Activated T-helper 1 cell treated with anti-CD3 and anti-CD28 coated beads, Interleukin-2, amount 50 U/mL, for 16 hours (primary cell): ENCODE results near the gene TLR6.

Source experiments
- DNase-seq, 2 donors: peaks; one replicate each; pipeline ENCODE4 v3.0.0-alpha.2; 2020; ENCODE audit warnings: low read depth in 1 of 2, low spot score in 1 of 2

The TLR6 gene

DNA sequence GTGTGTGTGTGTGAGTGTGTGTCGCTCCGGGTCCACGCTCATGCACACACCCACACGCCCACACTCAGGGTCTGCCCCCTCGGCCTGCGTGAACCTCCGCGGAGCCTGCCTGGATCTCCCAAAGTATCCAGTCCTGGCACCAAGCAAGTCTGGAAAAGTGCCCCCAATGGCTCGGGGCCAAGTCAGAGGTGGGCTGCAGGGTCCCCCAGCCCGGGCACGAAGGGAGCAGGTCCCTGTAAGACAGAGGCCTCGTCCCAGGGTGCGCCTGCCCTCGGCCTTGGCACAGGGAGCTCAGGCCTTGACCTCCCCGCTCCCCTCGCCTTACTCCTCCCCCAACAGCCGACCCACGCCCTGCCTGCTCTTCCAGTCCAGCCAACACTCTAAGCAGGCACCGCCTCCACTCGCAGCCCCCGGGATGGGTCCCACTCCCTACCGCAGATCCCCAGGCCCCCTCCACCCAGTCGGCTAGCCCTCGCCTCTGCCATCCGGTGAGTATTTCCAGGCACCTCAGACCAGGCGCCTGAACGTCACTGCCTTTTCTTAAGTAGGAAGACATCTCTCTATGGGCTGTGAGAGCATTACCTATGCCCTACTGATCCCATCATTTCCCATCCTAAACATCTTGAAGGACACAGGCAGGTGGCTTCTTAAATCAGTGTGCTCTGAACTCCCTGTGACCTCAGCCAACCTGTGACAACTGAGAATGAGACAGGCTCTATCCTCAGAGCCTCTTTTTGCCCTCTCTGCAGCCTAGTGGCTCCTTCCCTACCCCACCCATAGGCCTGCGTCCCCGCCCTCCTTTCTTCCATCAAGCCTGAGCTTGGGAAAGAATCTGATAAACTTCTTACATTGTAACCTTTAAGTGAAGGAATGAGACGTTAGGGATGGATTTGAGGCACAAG is 11.7 kb upstream of the TLR6 start:
- no peak for DNase-seq

DNA sequence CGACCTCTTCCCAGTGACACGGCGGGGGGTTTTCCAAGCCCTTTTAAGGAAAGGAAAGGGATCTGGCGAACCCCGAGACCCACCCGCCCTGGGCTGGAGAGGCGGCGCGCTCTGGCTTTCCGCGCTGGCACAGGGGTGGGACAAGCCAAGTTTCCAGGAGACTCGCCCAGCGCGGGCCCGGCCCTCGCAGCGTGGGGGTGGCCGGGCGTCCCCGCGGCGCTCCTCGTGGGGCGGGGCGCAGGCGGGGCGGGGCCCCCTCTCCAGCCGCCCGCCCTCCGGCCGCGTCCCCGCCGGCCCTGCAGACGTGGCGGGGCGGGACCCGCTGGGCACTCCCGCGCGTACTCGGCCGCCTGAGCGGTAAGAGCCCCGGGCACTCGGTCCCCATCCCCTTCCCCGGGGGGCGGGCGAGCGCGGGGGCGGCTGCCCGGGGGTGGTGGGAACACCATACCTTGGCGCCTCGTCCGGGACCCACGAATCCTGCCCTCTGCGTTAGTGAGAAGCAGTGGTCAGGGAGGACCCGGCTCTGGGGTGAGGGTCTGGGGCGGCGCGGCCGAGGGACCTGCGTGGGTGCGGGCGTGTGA is 11.0 kb upstream of the TLR6 start, which contains the start of gene FAM114A1:
Gene FAM114A1 (plus strand): TSS at position 329 of the 581 bp plus-strand sequence. CDS start 10,273 bp downstream, outside the sequence.
- no peak for DNase-seq

DNA sequence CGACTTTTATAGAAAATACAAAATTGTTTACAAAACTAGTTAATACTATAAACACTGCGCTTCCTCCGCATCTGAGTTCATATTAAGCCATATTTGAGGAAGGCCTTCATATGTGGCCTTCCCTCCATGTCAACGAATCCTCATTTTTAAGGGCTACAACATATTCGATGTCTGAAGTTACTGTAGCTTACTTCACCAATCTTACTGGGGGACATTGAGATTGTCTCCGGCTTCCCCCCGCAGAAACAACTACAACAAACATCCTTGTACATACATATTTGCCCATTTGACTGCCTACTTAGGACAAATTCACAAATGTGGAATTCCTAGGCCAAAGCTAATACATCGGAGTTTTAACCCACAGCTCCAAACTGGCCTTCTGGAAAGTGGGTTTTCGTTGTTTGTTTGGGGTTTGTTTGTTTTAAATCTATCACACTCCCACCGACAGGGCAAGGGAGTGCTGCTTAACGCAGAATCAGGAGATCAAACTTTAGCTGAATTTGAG is 10.4 kb upstream of the TLR6 start:
- DNase-seq, result no peak

DNA sequence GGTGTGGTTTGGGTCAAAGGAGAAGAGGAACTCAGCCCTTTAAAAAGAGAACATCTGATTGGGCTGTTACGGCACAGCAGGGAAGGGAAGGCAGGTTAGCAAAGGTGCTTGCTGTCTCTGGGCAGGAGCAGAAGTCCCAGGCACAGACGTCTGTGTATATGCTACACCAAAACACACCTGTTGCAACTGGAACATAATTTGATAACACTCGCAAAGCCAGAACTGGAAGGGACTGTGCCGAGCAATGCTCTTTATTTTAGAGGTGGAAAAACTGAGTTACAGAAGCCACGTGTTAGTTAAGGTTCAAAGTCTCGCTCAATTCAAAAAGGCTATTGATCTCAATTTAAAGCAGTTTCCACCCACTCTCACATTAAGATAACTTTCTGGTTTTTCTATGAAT is 8.8 kb upstream of the TLR6 start:
- no peak for DNase-seq

DNA sequence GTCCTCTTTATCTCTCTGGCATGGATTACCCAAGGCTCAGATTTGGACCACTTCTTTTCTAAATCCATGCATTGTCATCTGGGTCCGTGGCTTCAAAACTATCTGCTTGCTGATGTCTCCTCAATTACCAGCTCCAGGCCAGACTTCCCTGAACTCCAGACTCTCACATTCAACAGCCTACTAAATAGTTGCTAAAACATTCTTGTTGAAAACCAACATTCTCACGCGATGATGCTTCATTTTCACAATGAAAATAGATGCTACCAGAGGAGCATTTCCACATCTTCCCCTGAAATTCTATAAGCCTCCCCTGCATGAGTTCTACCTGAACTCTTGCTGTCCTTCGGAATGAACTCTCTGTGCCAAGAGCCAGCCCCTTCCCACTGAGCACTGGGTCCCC is 5.2 kb upstream of the TLR6 start:
- no peak for DNase-seq

- peak; percentile 30 to 34 for DNase-seq
Measured at GRCh38 chr4:38860788-38861424, 4.3 kb upstream of the TLR6 start.

DNA sequence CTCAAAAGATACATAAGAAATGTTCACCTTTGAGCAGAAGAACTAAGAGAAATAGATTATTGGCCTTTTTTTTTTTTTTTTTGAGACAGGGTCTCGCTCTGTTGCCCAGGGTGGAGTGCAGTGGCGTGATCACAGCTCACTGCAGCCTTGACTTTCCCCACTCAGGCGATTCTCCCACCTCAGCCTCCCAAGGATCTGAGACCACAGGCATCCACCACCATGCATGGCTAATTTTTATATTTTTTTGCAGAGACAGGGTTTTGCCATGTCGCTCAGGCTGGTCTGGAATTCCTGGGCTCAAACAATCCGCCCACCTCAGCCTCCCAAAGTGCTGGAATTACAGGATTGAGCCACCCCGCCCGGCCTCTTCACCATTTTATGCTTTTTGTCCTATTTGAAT is 2.9 kb upstream of the TLR6 start:
- no peak for DNase-seq

DNA sequence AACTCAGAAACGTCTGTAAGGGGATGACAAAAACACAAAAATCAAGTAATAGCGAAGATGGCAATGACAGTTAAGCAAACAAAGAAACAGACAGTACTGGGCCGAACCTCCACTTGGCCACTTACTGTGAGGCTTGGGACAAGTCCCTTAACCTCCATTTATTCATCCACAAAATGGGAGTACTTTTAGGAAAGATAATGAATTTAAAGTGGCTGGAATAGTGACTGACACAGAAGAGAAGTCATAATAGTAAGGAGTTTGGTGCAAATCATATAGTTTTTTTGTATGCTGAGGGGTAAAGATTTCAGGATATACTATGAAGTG is 1.4 kb upstream of the TLR6 start:
- no peak for DNase-seq

GRCh38 chr4:38857354-38858096 is 908 bp upstream of the TLR6 start:
- DNase-seq, result no peak

DNA sequence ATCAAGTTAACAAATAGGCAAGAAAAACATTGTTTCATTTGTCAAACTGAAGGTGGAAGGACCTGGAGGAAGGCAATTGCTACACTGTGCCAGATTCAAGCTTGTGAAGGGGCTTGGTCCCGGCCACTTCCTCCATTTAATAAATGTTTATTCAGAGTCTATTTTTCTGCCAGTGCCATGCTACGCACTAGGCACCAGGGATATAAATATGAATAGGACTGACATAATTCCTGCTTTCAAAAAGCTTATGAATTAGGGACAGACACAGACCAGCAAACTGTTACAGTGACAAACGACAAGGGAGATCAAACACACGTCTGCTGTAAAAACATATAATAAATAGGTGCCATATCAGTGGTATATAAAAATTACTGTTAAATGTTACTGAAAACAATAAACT is 571 bp downstream of the TLR6 start:
- no peak for DNase-seq

DNA sequence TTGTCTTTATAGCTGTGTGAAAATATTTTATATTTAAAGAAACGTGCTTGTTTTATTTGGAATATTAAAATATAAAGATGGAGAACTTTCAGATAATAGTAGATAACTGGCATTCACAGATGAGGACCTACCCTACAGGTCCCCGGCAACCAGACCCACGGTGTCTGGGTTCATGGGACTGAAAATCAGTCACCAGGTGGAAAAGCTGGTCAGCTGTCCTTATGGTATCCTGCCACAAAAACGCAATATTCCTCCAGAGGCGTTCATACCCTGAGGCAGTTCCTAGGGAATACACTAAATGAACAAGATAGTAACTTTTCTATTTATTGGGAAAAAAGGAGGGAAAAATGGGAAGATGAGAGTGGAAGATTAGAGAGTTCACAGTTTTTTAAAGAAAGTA is 1.2 kb downstream of the TLR6 start:
- no peak for DNase-seq

GRCh38 chr4:38846015-38846414 is 10.6 kb downstream of the TLR6 start:
- no peak for DNase-seq

GRCh38 chr4:38842994-38843393 is 13.6 kb downstream of the TLR6 start:
- DNase-seq, result no peak

DNA sequence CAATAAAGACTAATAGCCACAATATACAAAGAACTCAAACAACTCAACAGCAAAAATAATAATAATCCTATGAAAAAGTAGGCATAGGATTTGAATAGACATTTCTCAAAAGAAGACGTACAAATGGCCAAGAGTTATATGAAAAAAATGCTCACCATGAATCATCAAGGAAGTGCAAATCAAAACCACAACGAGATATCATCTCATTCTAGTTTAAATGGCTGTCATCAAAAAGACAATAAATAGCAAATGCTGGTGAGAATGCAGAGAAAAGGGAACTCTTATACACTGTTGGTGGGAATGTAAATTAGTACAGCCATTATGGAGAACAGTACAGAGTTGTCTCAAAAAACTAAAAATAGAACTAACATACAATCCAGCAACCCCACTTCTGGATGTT is 18.8 kb downstream of the TLR6 start:
- no peak for DNase-seq

- DNase-seq, result no peak
Measured at GRCh38 chr4:38837334-38837733, 19.3 kb downstream of the TLR6 start.

DNA sequence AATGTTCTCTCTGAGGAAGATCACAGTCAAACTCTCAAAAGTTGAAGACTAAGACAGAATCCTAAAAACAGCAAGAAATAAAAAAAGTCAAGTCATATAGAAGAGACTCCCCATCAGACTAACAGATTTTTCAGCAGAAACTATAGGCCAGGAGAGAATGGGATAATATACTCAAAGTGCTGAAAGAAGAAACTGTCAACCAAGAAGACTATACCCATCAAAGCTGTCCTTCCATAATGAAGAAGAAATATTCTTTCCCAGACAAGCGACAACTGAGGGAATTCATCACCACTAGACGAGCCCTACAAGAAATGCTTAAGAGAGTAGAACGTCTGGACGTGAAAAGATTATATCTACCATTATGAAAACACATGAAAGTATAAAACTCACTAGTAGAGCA is 22.0 kb downstream of the TLR6 start:
- DNase-seq, result no peak

DNA sequence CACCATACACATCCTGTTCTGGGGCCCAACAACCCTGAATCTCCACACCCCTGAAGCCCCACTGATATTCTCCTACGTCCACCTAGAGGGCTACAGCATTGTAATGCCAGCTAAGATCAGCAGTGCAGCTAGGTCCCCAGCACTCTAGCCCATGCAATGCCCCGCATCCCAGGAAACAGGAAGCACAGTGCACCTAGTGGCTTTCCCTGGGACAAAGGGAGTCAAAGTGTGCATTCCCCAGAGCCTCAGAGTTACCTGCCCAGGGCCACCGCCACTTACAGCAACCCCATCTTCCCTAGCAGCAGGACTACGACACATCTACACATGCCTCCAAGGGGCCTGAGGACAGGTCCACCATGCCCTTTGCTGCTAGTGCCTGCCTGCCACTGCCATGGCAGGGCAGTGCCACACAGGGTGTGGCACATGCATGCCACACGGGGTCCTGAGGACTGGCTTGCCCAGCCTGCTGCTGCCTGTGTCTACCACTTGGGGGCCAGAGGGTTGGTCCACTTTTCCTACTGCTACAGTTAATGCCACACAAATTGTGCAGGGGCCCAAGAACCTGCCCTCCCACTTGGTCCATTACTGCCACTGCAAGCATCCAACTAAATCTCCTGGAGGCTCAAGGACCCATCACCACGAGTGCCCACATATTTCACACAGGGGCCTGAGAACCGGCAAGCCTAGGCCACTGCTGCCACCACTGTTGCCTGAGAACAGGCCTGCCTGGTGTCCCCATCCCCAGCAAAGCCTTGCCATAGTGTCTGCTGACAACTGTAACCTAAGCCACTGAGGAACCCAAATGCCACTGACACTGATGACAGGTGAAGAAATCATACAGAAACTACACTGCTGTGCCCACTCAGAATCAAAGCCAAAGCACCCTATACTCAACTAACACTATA is 23.7 kb downstream of the TLR6 start:
- no peak for DNase-seq

- no peak for DNase-seq
Measured at GRCh38 chr4:38832206-38832605, 24.4 kb downstream of the TLR6 start.

- DNase-seq, result no peak
Measured at GRCh38 chr4:38831653-38832052, 25.0 kb downstream of the TLR6 start.

- no peak for DNase-seq
Measured at GRCh38 chr4:38829237-38829636, 27.4 kb downstream of the TLR6 start.
